K562 (cell line): ENCODE data around the gene PRDM4. TPM values are rescaled to one million over a fixed set of nuclear protein-coding genes. Genes with fewer than 3 reads are reported as not detected.

ENCODE experiments used
- ATAC-seq: fragments of 200-7000 bp; cut with Tn5 transposase; 3 replicates; pipeline ENCODE4 v1.9.1; 2020; ENCODE audit warnings: moderate library complexity
- BruUV-seq: library from RNA; stranded (reverse); fragments of 400-500 nt; replicated peaks from 2 replicates; lab custom pipeline; 2021; lab: Mats Ljungman, UMichigan
- CTCF ChIA-PET: fragments of 300-600 bp; formaldehyde crosslinking; extraction: SDS; loops from one replicate; lab custom pipeline; 2021; ENCODE audit warnings: low intra/inter-chr PET ratio; lab: Yijun Ruan, JAX
- POLR2A ChIA-PET: fragments of 300-600, 350-650 bp; sonication (Branson Sonifier 250); formaldehyde crosslinking; extraction: SDS; loops from one replicate; lab custom pipeline; 2021; ENCODE audit warnings: antibody characterized with exemption, inconsistent platforms; lab: Yijun Ruan, JAX
- DNase-seq, 4 experiments: peaks; one replicate each; pipeline versions ENCODE4 v3.0.0 to v3.0.0-alpha.2; 2011 to 2018; ENCODE audit warnings: low spot score in 3 of 4, mixed read lengths in 3 of 4; ENCODE audit errors: extremely low read depth in 1 of 4
- FAIRE-seq: peaks from 2 replicates; lab custom pipeline; 2011; peaks lifted over from hg19 to GRCh38; lab: Jason Lieb, UNC
- H2AFZ ChIP-seq: 2 replicates; pipeline ENCODE4 v1.6.0; 2011; ENCODE audit warnings: low read depth, low read length, control low read depth, inconsistent platforms
- H3K27ac ChIP-seq: fragments of 200-600 bp; 3 replicates; pipeline ENCODE4 v1.8.0; 2011; ENCODE audit warnings: low read depth, mild to moderate bottlenecking, control low read depth, inconsistent platforms, low read length, moderate library complexity, mixed read lengths; ENCODE audit errors: extremely low read depth
- H3K27me3 ChIP-seq, 2 experiments: fragments of 300-600 bp in 1 of 2; 2 replicates in 1 of 2; 3 replicates in 1 of 2; pipeline versions ENCODE4 v1.6.0 to v1.8.0; 2011; ENCODE audit warnings: inconsistent platforms in 2 of 2, low read length in 2 of 2, mild to moderate bottlenecking in 1 of 2, mixed read lengths in 1 of 2, moderate library complexity in 1 of 2; ENCODE audit not compliant: control insufficient read depth in 2 of 2, insufficient read depth in 2 of 2
- H3K36me3 ChIP-seq: fragments of 300-600 bp; 3 replicates; pipeline ENCODE4 v1.8.0; 2011; ENCODE audit warnings: mild to moderate bottlenecking, low read length, inconsistent platforms; ENCODE audit not compliant: control insufficient read depth, insufficient read depth
- H3K4me1 ChIP-seq, 2 experiments: fragments of 200-600 bp in 1 of 2; replicated peaks in 1 of 2; 2 replicates in 1 of 2; 3 replicates in 1 of 2; pipeline versions ENCODE4 v1.5.1 to v1.8.0; 2011; ENCODE audit warnings: inconsistent platforms in 2 of 2, low read length in 2 of 2, mild to moderate bottlenecking in 1 of 2, mixed read lengths in 1 of 2, moderate library complexity in 1 of 2; ENCODE audit not compliant: control insufficient read depth in 2 of 2, insufficient read depth in 2 of 2
- H3K4me2 ChIP-seq: 2 replicates; pipeline ENCODE4 v1.6.1; 2011; ENCODE audit warnings: low read length, control low read depth, inconsistent platforms, mixed read lengths; ENCODE audit not compliant: insufficient read depth
- H3K4me3 ChIP-seq: fragments of 200-600 bp; sonication (generic), shearing (Covaris generic); 2 replicates; pipeline ENCODE4 v1.5.1; 2016; ENCODE audit warnings: control low read depth, inconsistent platforms
- H3K79me2 ChIP-seq: fragments of 200-600 bp; 3 replicates; pipeline ENCODE4 v1.8.0; 2011; ENCODE audit warnings: low read length, inconsistent platforms; ENCODE audit not compliant: control insufficient read depth, insufficient read depth
- H3K9ac ChIP-seq, 2 experiments: 2 replicates each; pipeline versions ENCODE4 v1.6.0 to v1.6.1; 2011; ENCODE audit warnings: low read depth in 2 of 2, low read length in 2 of 2, control low read depth in 1 of 2, inconsistent platforms in 1 of 2, mild to moderate bottlenecking in 1 of 2, mixed read lengths in 1 of 2; ENCODE audit not compliant: insufficient read depth in 1 of 2
- H3K9me1 ChIP-seq: one replicate; pipeline ENCODE4 v1.6.0; 2011; ENCODE audit warnings: inconsistent platforms, mild to moderate bottlenecking, low read length, moderate library complexity; ENCODE audit not compliant: control insufficient read depth, insufficient read depth
- H3K9me3 ChIP-seq: replicated peaks from 2 replicates; pipeline ENCODE4 v1.5.1; 2011; ENCODE audit warnings: low read depth, low read length, inconsistent platforms; ENCODE audit not compliant: control insufficient read depth, insufficient read depth
- H4K20me1 ChIP-seq: replicated peaks from 2 replicates; pipeline ENCODE4 v1.6.1; 2011; ENCODE audit warnings: low read length, inconsistent platforms, mixed read lengths; ENCODE audit not compliant: control insufficient read depth, insufficient read depth
- BRF1 ChIP-seq: IDR thresholded peaks from 3 replicates; pipeline ENCODE4 v1.6.1; 2011; ENCODE audit warnings: borderline replicate concordance, mild to moderate bottlenecking; ENCODE audit not compliant: insufficient read length; ENCODE audit errors: extremely low read depth
- KDM2B ChIP-seq: fragments of 250-450 bp; sonication (Bioruptor Pico); IDR thresholded peaks from 2 replicates; pipeline ENCODE4 v1.8.0; 2021; ENCODE audit warnings: mild to moderate bottlenecking, moderate library complexity
- KHSRP ChIP-seq: fragments of 450-650 bp; IDR thresholded peaks from 2 replicates; pipeline ENCODE4 v1.6.1; 2017
- MGA ChIP-seq: fragments of 450-650 bp; IDR thresholded peaks from 2 replicates; pipeline ENCODE4 v1.6.1; 2016; ENCODE audit warnings: mild to moderate bottlenecking, moderate library complexity
- NFE2 ChIP-seq: IDR thresholded peaks from 2 replicates; pipeline ENCODE4 v1.6.1; 2014; ENCODE audit warnings: antibody characterized with exemption, low read depth
- POLR3G ChIP-seq: IDR thresholded peaks from 2 replicates; pipeline ENCODE4 v1.6.1; 2011; ENCODE audit not compliant: insufficient read length, insufficient replicate concordance; ENCODE audit errors: extremely low read depth
- ZNF253 ChIP-seq: fragments of 250-450 bp; sonication (Bioruptor Pico); conservative IDR thresholded peaks from 2 replicates; pipeline ENCODE4 v1.6.1; 2021; ENCODE audit warnings: mild to moderate bottlenecking
- ZNF280A ChIP-seq: fragments of 450-650 bp; IDR thresholded peaks from 2 replicates; pipeline ENCODE4 v1.6.1; 2018; ENCODE audit warnings: mild to moderate bottlenecking, low read depth; ENCODE audit not compliant: partially characterized antibody
- WGBS: fragments of 100-300 bp; shearing (Covaris generic); methylation state at CpG from one replicate; pipeline ENCODE4 v1.1.6; 2016; ENCODE audit warnings: low coverage, mixed read lengths; ENCODE audit not compliant: insufficient coverage; ENCODE audit errors: missing lambda C conversion rate; 5-methylcytosine and 5-hydroxymethylcytosine counted together
- in situ Hi-C: fragments of 300-500 bp; cut with MboI; formaldehyde crosslinking; loops from 4 replicates; pipeline ENCODE4 v1.15.0; 2018; ENCODE audit warnings: inconsistent platforms, mixed read lengths
- intact Hi-C: fragments of 100-400 bp; cut with micrococcal nuclease; formaldehyde crosslinking; loops from 2 replicates; pipeline ENCODE4 v1.14.2; 2022
- polyA plus RNA-seq, 8 experiments: library from polyadenylated mRNA; depleted of rRNA in 4 of 8; stranded (reverse) in 5 of 8; unstranded in 3 of 8; fragments of >200 nt; fragmentation: Nextera tagmentation in 2 of 8; fragmentation: Illumina TruSeq in 1 of 8; extraction: Ambion mirVana in 2 of 8; extraction: Trizol in 1 of 8; gene quantifications; 2 replicates each; pipeline versions ENCODE4 v1.2.1 to v1.2.3, GENCODE V29; 2011 to 2014; ENCODE audit warnings: inconsistent platforms in 1 of 8, missing spikeins in 1 of 8
- total RNA-seq, 7 experiments: library from RNA; depleted of rRNA in 6 of 7; stranded (reverse); fragments of >200 nt in 6 of 7; fragmentation: Illumina TruSeq in 2 of 7; extraction: Trizol in 2 of 7; gene quantifications; 2 replicates each; pipeline versions ENCODE4 v1.2.1 to v1.2.3, GENCODE V29; 2011 to 2021; ENCODE audit warnings: low replicate concordance in 1 of 7

The PRDM4 gene
- total and polyA plus RNA-seq, 9 of the 15 experiments (the other 6 are each of a cell fraction or from before 2014, with no cell fraction given) = 5.9 to 26.0 (median 20.0) TPM

- POLR2A ChIA-PET = interaction anchor here (1.1 kb wide), 1 partner anchor 8 kb away, joined by 3 read pairs; no protein-coding TSS in a partner anchor
- no peaks in the 10 kb centered on the region for H3K9me3 ChIP-seq
- H3K27ac ChIP-seq = no peak within 1 kb of the TSS
- CTCF ChIA-PET = no interaction called here
- ATAC-seq = no peak
- no peak for DNase-seq
- no peak within 1 kb of the TSS for H2AFZ ChIP-seq
- peaks cover 0 to 4% of the 10 kb centered on the region in 2 experiments; a peak in 1 of 5 replicates for H3K4me1 ChIP-seq
- H4K20me1 ChIP-seq = no peaks in the 10 kb centered on the region
- TF ChIP-seq KHSRP (no peak), KDM2B (no peak), ZNF280A (no peak), POLR3G (no peak), ZNF253 (no peak), BRF1 (no peak), MGA (no peak), NFE2 (no peak)
- no peaks in the 10 kb centered on the region for H3K36me3 ChIP-seq
- 6% methylated on average over 13 of the region's 13 CpGs for WGBS
- in situ Hi-C loops = no loop called here
- BruUV-seq = no TSS peak
- no peaks in the 10 kb centered on the region for H3K79me2 ChIP-seq
- intact Hi-C loops = no loop called here
- H3K27me3 ChIP-seq = peaks cover 27 to 40% of the 10 kb centered on the region in 2 experiments
- no peak within 1 kb of the TSS for H3K4me2 ChIP-seq
- H3K9me1 ChIP-seq = no peaks in the 10 kb centered on the region
- H3K4me3 ChIP-seq = no peak within 1 kb of the TSS
- no peak for FAIRE-seq
- no peak within 1 kb of the TSS for H3K9ac ChIP-seq
Observed at GRCh38 chr12:107774349-107775029, 13.6 kb upstream of the PRDM4 start, which contains the start of gene ASCL4. ASCL4 (plus strand) TSS chr12:107774704; CDS start chr12:107775219, 515 bp downstream.
